Stimulated activated CD4-positive, alpha-beta T cell treated with anti-CD3 and anti-CD28 coated beads, Interleukin-1b, Interleukin-23, amount 100 ng/mL, for 4 hours (primary cell): ENCODE measurements around the gene PPP2R2D.
"Not testable (repeated sequence)": the region's sequence is repeated elsewhere in the genome, so short reads cannot be mapped to it uniquely, and the experiment has no call there.

ENCODE experiments used
- DNase-seq, 2 donors: peaks; one replicate each; pipeline ENCODE4 v3.0.0-alpha.2; 2020; ENCODE audit warnings: low read depth in 2 of 2

The PPP2R2D gene

GRCh38 chr10:131868436-131868835 lies 32.4 kb upstream of the PPP2R2D start:
- no peak for DNase-seq

- DNase-seq: no peak
These were observed 31.5 kb upstream of the PPP2R2D start for GRCh38 chr10:131869344-131869743.

- DNase-seq: no peak
These were observed 30.4 kb upstream of the PPP2R2D start for GRCh38 chr10:131870411-131870810.

GRCh38 chr10:131870831-131871672 lies 29.8 kb upstream of the PPP2R2D start:
- DNase-seq: no peak

GRCh38 chr10:131871673-131872005 lies 29.2 kb upstream of the PPP2R2D start:
- DNase-seq: no peak

DNA sequence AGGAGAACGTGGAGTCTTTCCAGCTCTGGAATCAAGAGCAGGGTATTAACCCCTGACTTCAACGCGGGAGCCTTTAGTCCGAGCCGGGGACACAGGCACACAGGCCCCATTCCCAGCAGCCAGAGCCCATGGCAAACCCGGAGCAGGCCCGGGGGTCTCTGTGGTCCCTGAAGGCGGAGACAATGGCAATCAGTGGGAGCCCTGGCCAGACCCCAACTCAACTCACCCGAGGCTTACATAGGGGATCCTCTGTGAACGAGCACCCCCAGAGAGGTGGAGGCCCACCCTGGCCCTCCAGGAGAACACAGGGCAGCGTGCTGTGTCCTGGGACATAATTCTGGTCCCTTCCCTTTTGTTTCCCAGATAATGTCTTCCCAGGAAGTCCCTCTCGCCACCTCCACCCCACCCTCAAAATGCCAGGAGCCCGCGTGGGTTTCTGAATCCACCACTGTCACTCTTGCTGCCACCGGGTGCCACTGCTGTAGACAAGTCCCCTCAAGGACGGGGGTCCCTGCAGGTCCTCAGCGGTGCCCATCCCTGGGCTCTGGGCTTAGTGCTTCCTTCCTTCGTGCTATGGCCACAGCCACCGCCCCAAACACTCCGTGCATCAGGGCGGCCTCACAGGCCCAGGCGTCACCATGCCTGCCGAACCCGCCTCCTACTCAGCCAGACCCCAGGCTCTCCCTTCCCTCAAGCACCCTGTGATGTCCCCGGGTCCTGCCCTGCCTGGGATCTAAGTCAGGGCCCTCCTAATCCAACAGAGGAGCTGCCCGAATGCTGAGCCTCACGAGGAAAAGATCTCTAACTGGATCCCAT lies 28.6 kb upstream of the PPP2R2D start:
- DNase-seq: no peak

- DNase-seq: no peak
These were observed 27.9 kb upstream of the PPP2R2D start for GRCh38 chr10:131872827-131873375.

DNA sequence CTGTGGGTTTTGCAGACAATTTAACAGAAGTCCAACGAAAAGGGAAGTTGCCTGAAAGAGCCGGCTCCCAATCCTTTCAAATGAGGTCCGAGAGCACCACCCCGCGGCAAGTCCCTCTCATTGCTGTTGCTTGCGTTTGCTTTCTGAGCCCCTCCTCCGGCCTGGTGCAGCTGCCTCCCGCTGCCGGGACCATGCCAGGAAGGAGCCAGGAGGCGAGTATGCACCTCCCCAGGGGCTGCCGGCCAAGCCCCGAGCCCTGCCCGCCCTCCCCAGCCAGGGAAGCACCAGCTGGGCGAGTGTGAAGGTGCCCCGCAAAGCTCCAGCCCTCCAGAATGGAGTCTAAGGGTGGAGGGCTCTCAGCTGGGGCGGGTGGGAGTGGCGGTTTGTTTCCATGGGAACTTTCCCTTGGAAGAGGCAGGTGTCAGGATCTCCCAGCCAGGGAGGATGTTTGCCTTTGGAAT lies 25.8 kb upstream of the PPP2R2D start:
- peak; percentile 30 to 45 for DNase-seq

- no peak for DNase-seq
These were observed 25.3 kb upstream of the PPP2R2D start for GRCh38 chr10:131875501-131875900.

DNA sequence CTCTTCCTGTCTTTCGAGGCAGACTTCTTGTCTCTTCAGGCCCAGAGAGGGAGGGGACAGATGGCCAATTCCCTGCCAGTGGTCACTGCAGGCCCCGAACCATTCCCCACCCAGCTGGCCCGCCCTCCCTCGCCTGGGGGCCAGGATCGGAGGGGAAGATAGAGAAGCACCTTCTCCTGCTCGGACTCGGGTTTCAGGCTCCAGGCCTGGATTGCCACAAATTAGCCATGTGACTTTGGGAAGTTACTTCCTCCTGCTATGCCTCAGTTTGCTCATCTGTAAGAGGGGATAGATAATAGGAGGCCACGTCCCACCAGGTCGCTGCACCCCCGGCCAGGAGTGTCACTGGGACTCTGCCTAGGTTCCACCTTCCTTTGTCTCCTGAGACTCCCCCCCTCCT lies 24.8 kb upstream of the PPP2R2D start:
- no peak for DNase-seq

GRCh38 chr10:131876508-131876907 lies 24.3 kb upstream of the PPP2R2D start:
- DNase-seq: no peak

GRCh38 chr10:131880016-131880590 lies 20.7 kb upstream of the PPP2R2D start:
- DNase-seq: no peak

GRCh38 chr10:131881104-131881880 lies 19.5 kb upstream of the PPP2R2D start:
- no peak for DNase-seq

DNA sequence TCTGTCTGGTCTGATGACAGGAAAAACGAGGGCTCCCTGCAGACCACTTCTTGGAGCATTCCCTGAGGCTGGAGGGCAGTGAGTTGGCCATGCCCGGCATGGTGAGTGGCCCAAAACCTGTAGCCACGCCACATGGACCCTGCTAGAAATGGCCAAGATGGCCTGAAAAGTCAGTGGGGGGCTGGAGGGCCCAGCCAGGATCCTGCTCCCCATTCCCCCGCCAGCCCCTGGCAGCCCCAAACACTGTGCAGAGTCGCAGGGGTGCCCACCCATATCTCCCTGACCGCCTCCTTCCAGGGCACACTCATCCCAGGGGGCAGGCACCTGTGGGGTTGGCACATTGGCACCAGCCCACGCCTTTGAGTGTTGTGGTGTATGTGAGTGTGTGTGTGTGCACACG lies 18.7 kb upstream of the PPP2R2D start:
- DNase-seq: no peak

GRCh38 chr10:131882590-131883451 lies 18.0 kb upstream of the PPP2R2D start:
- no peak for DNase-seq

- DNase-seq: not testable (repeated sequence)
These were observed 17.0 kb upstream of the PPP2R2D start for GRCh38 chr10:131883621-131884393.

DNA sequence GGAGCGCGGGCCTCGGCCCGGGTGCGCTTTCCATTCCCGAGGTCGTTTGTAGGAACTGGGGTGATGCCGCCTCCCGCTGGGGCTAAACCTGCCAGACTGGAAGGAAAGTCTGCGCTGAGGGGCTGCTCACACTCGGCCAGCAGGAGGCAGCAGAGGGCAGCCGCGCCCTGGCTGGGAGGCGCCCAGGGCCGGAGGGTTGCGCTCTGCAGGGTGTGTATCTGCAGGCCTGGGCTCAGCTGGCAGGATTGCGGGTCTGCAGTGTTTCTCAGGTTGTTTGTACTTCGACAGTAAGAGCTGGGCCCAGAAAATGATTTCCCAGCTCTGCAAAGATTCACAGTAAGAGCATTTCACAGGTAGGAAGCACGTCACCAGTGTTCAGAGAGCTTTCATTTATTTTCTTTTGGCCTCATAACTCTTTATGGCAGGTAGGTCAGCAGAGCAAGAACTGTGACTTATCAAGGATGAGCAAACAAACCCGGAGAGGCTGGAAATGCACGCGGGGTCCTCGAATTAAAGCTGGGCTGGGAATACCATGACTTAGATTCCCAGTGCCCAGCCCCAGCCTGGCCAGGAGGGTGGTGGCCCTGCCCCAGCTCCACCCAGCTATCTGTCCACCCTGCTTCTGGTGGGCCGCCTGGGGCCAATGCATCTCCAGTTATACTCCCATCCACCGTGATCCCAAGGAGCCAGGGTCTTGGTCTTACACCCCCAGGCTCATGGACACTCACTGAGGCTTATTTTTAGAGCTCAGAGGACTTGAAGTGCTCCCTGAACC lies 15.2 kb upstream of the PPP2R2D start:
- peak; percentile 84 to 86 for DNase-seq

- no peak for DNase-seq
These were observed 14.6 kb upstream of the PPP2R2D start for GRCh38 chr10:131886237-131886636.

DNA sequence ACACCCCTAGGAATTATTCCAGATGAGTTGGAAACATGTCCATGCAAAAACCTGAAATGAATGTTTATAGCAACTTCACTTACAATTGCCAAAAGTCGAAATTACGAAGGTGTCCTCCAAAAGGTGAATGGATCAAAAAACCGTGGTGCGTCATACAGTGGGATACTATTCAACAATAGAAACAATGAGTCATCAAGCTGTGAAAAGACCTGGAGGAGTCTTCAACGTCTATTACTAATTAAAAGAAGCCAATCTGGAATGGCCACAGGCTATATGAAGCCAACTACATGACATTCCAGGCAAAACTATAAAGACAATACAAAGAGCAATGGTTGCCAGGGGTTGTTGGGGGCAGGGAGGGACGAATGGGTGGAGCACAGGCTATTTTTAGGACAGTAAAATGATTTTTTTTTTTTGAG lies 12.6 kb upstream of the PPP2R2D start:
- no peak for DNase-seq
